MV-4-11 (cell line): Measurements from ENCODE around the gene YTHDF2.
"Not testable (repeated sequence)": the region's sequence is repeated elsewhere in the genome, so short reads cannot be mapped to it uniquely, and the experiment has no call there.

Source experiments
- DNase-seq: peaks from one replicate; lab custom pipeline; 2025; lab: John Stamatoyannopoulos, UW

The YTHDF2 gene

DNA sequence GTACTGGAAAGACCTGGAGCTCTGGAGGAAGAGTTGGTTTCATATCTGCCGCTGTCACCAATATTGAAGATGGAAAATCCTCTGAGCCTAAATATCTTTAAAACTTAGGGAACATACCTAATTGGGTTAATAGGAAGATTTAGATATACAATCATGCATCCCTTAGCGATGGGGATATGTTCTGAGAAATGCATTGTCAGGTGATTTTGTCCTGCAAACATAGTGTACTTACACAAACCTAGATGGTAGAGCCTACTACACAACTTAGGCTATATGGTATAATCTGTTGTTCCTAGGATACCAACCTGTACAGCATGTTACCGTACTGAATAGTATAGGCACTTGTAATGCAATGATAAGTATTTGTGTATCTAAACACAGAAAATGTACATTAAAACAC, 22.5 kb downstream of the YTHDF2 start:
- DNase-seq, result no peak

DNA sequence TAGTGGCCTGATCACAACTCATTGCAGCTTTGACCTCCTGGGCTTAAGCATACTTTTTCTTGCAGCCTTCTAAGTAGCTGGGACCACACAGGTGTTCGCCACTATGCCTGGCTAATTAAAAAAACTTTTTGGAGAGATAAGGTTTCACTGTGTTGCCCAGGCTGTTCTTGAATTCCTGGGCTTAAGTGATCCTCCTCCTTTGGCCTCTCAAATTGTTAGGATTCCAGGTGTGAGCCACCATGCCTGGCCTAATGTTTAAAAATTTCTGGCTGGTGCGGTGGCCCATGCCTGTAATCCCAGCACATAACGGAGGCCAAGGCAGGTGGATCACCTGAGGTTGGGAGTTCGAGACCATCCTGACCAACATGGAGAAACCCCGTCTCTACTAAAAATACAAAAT, 24.4 kb downstream of the YTHDF2 start:
- no peak for DNase-seq

GRCh38 chr1:28766532-28767183, 29.9 kb downstream of the YTHDF2 start:
- DNase-seq, result no peak

DNA sequence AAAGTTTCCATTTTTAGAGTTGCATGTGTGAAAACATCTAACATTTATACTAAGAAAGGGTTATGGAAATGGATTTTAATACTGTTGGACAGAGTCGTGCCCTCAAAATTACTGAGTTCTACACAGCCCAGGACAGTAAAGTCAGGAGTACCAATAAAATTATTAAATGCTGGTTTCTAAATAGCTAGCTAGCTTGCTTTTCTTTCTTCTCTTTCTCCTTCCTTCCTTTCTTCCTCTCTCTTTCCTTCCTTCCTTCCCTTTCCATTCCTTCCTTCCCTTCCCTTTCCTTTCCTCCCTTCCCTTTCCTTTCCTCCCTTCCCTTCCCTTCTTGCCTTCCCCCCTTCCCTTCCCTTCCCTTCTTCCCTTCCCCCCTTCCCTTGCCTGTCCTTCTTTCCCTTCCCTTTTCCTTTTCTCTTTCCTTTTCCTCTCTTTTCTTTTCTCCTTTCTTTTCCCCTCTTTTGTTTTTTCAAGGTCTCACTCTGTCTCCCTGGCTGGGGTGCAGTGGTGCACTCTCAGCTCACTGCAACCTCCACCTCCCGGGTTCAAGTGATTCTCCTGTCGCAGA, 33.9 kb downstream of the YTHDF2 start:
- DNase-seq, result no peak

DNA sequence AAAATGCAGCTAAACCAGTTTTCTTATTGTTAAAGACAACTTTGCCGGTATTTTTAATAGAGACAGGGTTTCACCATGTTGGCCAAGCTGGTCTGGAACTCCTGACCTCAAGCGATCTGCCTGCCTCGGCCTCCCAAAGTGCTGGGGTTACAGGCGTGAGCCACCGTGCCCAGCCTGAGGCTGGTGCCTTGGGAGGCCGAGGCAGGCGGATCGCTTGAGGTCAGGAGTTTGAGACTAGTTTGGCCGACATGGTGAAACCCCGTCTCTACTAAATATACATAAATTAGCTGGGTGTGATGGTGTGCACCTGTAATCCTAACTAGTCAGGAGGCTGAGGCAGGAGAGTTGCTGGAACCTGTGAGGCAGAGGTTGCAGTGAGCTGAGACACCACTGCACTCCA, 35.2 kb downstream of the YTHDF2 start:
- DNase-seq, result not testable (repeated sequence)

- no peak for DNase-seq
Measured at GRCh38 chr1:28773105-28773504, 36.4 kb downstream of the YTHDF2 start.

DNA sequence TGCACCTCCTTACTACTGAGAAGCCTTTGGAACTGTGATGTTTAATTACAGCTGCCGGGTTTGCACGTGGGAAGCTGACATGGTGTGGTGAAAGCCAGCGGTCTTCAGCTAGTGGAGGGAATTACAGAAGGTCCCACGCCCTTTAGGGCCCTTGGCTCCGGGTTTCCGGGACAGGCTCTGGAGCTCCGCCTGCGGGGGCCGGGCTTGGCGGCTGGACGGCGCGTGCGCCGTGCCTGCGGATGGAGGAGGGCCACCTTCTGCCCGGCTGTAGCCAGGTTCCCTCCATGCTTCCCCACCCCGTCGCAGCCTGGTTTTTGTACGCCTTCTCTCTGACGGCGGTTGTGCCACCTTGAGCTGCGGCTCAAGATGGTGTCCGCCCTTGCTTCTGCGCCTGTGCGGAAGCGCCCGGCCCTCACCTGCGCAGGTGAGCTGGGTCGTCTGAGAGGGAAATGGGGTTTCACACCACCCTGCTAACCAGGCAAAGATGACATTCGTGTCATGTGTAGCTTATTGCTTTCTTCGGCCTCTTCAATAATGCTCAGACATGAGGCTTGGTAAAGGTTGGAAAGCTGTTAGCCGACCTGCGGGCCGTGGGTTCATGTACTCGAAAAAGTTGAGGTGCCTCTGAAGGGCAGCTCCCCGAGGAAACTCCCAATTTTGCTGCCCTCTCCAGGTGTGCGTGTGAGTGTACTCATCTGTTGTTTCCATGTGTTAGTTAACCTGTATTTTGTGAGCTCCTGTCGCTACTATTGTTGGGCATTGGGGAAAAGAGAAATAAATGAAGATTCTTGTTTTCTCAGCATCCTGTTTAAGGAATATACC, 38.6 kb downstream of the YTHDF2 start:
- DNase-seq, result peak; percentile 90

DNA sequence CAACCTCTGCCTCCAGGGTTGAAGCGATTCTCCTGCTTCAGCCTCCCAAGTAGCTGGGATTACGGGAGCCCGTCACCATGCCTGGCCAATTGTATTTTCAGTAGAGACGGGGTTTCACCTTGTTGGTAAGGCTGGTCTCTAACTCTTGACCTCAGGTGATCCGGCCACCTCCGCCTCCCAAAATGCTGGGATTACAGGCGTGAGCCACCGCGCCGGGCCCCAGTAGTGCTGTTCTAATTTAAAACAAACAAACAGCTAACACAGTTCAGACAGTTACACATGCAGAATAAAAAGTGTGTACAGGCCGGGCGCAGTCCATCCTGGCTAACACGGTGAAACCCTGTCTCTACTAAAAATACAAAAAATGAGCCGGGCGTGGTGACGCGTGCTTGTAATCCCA, 39.6 kb downstream of the YTHDF2 start:
- DNase-seq, result no peak

- DNase-seq, result no peak
Measured at GRCh38 chr1:28778021-28778420, 41.3 kb downstream of the YTHDF2 start.

DNA sequence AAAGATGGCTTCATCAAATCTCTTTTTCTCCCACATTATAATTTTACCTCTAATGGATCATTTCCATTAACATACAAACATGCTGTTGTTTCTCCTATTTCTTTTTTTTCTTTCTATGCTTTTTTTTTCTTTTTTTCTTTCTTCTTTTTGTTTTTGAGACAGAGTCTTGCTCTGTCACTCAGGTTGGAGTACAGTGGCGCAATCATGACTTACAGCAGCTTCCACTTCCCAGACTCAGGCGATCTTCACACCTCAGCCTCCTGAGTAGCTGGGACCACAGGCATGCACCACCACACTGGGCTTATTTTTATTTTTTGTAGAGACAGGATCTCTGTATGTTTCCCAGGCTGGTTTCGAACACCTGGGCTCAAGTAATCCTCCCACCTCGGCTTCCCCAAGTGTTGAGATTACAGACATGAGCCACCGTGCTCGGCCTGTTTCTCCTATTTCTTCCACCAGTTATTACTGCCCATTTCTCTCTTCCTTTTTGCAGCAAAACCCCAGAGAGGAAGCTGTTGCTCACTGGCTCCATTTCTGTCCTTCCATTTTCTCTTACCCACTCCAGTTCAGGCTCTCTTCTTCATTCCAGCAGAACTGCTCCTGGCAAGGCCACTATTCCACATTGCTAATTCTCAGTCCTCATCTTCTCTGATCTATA, 43.1 kb downstream of the YTHDF2 start:
- peak; percentile 53 for DNase-seq

DNA sequence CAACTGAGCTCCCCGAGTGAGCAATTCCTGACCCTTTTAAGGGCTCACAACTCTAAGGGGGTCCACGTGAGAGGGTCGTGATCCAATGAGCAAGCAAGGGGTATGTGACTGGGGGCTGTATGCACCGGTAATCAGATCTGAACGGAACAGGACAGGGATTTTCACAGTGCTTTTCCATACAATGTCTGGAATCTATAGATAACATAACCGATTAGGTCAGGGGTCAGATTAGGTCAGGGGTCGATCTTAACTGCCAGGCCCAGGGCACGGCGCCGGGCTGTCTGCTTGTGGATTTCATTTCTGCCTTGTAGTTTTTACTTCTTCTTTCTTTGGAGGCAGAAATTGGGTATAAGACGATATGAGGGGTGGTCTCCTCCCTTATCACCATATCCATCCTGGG, 44.6 kb downstream of the YTHDF2 start:
- no peak for DNase-seq

DNA sequence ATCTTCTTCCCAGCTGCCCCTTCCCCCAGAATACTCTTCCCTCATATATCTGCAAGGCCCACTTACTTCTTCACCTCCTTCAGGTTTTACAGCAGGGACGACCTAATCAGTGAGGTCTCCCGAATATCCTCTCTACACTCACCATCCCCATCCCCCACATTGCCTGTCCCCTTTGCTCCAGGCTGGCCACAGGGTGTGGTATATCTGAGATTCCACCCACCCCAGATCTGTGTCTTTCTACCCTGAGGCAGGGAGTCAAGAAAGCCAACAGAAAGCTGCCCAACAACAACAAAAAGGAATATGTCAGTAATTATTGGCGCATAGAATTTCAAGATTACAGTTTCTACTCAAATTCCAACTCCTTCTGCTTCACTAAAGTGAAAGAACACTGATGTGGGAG, 45.3 kb downstream of the YTHDF2 start:
- DNase-seq, result no peak

DNA sequence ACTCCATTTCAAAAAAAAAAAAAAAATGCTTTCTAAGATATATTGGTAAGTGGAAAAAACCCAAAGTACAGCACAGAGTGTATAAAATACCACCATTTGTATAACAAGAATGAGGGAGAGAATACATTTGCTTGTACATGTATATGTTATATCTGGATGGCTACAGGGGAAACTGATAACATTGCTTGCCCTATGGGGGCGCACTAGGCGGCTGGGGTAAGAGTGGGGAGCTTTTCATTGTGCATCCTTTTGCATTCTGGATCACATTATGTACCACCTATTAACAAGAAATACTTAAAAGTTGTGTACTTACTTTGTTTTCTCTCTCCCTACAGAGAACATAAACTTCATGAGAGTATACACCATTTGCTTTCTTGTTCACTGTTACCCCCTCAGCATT, 46.6 kb downstream of the YTHDF2 start:
- no peak for DNase-seq

- no peak for DNase-seq
Measured at GRCh38 chr1:28789412-28789811, 52.7 kb downstream of the YTHDF2 start.

- no peak for DNase-seq
Measured at GRCh38 chr1:28789816-28790215, 53.1 kb downstream of the YTHDF2 start.

DNA sequence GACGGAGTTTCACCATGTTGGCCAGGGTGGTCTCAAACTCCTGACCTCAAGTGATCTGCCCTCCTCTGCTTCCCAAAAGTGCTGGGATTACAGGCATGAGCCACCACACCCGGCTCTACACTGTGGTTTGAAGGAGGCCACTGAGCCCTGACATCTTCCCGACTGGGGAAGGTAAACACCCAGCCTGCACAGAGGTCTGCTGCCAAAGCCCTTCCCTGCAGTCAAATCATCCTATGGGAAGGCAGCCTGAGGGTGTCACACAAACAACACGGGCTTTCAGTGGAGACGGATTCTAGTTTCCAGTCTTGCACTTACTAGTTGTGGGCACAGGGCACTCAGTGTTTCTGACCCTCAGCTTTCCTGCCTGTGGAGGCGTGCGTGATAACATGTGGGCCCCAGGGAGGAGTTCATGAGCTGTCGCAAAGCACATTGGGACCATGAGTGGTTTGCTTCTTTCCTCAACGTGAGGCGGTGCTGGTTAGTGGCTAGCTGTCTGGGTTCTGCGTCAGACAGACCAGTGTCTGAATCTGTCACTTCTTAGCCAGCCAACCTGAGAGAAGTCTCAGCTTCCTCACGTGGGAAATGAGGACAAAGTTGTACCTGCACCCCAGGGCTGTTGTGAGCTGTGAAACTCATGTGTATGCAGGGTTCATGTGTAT, 53.8 kb downstream of the YTHDF2 start:
- DNase-seq, result no peak

GRCh38 chr1:28791929-28792328, 55.2 kb downstream of the YTHDF2 start:
- DNase-seq, result not testable (repeated sequence)

DNA sequence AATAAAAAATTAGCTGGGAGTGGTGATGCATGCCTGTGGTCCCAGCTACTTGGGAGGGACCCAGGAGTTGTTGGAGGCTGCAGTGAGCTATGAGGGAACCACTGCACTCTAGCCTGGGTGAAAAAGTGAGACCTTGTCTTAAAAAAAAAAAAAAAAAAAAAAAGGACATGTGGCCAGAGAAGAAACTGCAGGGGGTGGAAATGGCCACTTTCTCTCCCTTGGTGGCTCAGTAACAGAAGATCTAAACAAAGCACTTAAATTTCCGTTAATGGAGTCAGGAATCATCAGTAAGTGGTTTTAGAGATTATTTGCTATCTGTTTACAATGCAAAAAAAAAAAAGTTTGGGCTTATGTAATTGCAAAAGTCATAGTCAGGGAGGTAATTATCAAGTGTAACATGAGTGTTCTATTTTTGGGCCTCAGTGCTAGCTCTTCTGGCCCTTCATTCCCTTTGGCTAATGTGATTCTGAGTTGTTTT, 55.9 kb downstream of the YTHDF2 start:
- DNase-seq, result no peak

- not testable (repeated sequence) for DNase-seq
Measured at GRCh38 chr1:28794582-28794981, 57.8 kb downstream of the YTHDF2 start.

GRCh38 chr1:28796352-28797211, 59.8 kb downstream of the YTHDF2 start:
- no peak for DNase-seq

GRCh38 chr1:28800324-28800723, 63.6 kb downstream of the YTHDF2 start:
- DNase-seq, result no peak
